GM11168 (cell line): ENCODE data around the gene ADGRL3.

Source experiments
- in situ Hi-C: fragments of 300-500 bp; cut with MboI; formaldehyde crosslinking; loops from one replicate; pipeline ENCODE4 v1.12.0; 2022; ENCODE audit warnings: low sequenced_read_pairs; ENCODE audit not compliant: unreplicated experiment

Gene ADGRL3

DNA sequence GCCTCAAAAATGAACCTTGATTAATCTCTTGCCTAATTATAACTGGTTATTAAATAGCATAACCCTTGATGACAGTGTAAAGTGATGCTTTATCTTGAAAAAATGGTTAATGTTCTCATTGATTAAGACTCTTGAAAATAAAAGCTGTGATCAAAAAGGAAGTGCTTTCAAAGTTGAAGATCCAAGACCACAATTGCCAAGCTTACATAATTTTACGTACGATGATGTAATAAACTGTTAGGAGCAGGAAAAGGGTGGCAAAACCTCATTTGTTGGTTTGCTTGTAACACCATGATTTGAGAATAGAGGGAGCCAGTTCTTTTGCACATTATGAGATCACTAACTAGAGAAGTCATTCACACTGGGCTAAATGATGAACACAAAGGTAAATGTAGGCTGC is 322.2 kb downstream of the ADGRL3 start:
- in situ Hi-C loops = no loop called here

DNA sequence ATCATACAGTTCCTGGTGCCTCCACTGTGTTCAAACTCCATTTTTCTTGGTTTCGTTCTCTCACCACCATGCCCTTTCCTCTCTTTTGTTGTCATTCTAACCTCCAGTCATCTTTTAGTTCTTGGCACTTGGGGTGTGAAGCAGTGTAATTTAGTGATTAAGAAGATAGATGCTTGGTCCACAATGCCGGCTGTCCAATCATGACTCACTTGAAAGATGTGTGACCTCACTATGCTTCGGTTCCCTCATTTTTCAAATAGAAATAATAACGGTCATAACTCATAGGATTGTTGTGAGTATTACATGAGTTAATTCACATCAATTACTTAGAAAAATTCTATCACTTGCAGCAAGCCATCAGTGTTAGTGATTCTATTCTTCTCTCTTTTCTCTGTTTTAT is 327.8 kb downstream of the ADGRL3 start:
- in situ Hi-C loops = no loop called here

DNA sequence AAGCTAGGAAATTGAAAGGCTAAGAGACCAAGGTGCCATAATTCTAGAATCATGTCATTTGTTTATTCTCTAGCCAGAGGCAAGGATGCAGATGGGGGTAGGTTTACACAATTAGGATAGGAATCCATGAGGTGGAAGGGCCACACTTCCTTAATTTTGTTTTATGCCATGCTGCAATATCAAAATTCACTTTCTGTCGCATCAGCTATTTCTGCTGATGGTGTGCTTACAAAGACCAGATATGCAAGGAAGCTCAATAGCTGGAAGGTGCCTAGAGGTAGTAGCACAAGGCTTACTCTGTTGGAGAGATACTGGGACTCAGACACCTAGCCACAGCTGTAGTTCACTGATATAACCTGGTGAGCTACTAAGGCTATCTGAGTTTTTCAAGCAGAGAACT is 328.5 kb downstream of the ADGRL3 start:
- in situ Hi-C loops = no loop called here

DNA sequence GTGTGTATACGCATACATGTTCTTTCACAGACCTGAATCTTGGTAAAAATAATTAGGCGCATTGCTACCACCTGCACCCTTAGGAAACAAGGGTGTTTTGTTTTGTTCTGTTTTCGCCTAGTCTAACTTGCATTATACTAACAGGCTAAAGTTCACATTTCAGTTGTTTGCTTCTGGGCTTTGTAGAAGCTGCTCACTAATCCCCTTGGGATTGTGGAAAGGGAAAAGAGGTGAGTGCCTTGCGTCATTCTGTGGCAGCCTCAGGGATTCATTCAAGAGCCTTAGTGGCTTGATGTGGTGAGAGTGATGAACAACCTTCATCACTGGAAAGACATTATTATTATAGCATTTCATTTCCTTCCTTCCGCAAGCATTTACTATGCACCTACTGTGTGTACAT is 331.1 kb downstream of the ADGRL3 start:
- in situ Hi-C loops = no loop called here

DNA sequence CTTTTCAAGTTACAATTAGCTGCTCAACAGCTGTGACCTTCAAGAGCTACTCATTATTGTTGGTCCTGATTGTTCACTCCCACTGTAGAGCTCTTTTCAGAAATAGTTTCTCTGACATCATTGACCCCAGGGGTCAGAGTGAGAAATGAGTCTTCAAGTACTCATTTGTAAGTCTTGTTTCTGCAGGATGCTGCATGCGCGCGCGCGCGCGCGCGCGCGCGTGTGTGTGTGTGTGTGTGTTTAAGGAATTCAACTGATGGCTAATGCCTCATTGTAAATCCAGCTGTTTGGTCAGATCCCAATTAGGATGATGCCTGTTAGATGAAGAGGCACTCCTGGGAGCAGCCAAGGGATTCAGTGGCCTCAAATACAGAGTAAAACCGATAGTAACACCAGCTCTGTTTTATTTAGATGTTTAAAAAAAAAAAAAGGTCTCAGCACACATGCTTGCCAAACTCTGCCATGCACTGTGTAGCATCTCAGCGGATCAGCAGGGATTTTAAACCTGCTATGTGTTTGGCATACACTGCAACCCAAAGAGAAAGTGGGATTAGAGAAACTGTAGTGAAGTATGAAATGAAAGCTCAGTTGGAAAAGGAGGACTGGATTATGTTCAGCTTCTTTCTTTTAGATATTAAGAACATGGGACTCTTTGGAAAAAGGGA is 332.3 kb downstream of the ADGRL3 start:
- in situ Hi-C loops = no loop called here

DNA sequence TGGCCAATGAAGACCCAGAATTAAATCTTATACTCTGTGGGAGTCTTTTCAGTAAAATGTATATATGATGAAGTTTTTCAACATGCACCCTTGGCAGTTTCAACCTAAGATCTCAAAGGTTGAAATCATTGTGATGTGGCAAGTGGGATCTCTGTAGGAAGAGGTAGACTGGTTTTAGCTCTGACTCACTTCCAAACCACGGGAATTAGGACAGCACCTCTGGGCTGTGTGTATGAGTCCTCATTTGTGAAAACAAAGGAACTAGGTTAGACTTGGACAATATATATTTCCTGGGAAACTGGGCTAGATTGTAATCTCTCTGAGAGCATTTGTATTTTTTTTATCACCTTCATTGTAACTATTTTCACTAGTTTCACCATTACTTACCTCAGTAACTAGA is 333.0 kb downstream of the ADGRL3 start:
- in situ Hi-C loops = no loop called here

DNA sequence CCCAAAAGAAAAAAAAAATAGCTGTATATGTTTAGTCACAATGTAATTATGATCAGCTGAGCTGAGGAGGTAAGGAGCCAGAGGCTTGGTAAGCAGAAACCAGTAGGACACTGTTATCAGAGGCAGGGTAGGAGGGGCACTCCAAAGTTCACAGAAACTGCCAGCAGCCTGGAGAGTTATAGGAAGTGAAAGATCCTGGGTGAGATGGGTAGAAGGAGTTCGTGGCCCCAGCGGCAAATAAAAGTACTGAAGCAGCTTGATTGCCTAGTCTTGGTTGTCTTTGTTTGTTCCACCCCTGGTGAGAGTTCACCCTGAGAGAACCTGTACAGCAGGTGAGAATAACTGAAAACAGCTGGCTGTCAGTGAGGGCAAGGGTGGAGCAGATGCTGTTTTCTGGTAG is 340.8 kb downstream of the ADGRL3 start:
- in situ Hi-C loops = no loop called here

DNA sequence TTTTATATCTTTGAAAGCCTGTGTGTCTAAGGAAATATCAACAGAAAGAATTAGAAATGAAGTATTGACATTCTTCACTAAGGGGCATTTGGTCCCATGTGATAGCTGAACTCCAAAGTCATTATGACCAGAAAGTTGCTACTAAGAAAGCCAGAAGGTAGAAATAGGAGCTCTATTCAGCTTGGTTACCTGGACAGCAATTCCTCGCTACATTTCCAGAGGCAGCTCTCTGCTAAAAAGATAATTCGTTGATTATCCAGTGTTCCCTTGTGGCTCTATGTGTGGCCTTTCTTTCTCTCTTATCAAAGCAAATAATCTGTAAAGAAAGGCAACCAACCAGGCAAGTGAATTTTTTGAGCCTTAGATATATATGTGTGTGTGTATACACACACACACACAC is 341.3 kb downstream of the ADGRL3 start:
- in situ Hi-C loops = no loop called here

DNA sequence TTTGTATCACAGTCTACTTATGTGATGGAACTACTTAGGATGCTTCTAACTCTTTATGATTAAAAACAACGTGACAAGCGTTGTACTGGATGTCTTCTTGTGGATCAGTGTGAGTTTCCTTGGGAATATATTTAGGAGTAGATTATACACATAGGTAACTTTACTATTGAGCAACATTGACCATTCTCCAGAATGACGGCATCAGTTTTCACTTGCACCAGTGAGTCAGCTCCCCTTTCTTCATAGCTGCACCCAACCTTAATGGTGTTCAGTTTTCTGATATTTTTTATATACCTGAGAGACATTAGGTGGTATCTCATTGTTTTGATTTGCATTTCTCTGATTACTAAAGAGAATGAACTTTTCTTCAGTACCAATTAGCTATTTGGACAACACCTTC is 343.9 kb downstream of the ADGRL3 start:
- in situ Hi-C loops = no loop called here

DNA sequence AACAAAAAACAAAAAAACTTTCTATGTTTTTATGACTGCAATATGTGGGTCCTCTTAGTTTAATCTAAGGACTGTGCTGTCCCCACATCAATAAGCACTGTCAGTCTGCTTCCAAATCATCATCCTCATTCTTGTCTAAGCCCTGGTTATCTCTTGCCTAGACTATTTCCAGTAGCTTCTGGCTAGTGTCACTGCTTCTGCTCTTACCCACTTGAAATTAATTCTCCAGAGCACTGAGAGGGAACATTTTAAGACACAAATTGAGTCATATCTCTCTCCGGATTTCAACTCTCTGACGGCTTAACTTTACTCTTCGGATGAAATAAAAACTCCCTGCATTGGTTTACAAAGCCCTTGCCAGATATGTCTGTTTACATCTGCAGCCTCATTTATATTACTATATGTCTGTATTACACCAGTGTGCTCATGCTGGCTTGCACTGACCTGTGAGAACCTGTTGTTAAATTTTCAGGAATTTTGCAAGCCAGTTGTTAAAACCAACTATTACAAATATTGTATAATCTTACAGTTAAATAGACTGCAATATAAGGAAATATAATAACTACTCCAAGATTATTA is 345.9 kb downstream of the ADGRL3 start:
- in situ Hi-C loops = no loop called here

DNA sequence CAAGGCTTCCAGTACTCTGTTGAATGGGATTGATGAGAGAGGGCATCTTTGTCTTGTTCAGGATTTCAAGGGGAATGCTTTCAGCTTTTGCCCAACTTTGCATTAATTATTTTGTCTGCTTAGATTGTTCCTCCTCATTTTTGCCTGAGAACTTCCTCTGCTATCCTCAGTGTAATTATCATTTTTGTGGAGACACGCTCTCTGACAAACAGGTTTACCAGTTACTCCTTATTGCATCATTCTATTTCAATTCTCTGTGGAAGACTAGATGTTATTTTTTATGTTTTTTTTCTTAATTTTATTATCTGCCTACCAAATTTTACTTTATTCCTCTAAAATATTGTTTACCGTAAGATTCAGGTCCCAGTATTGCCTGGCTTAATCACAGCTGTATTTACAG is 349.2 kb downstream of the ADGRL3 start:
- in situ Hi-C loops = no loop called here

DNA sequence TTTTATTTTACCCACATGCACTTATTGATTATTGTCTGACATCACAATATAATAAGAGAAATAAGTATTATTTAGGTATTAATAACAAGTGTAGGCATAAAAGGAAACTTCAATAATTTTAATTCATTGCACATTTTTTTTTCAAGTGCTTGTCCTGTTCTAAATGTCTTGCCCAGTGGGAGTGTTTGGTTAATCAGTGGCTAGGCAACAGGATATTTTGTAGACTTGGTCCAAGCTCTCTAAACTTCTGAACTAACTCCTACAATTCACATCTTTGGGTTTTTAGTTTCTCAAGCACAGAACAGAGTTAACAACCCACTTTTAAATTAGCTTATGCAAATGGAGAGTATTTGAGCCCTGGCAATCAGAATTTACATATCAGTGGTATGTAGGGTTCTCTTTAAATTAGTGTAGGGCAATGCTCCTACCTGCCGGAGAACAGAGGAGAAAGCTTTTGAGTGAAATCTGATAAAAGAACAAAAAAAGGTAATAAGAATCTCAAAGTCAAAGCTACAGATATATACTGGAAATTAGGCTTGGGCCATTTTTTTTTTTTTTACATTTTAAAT is 353.5 kb downstream of the ADGRL3 start:
- in situ Hi-C loops = no loop called here

DNA sequence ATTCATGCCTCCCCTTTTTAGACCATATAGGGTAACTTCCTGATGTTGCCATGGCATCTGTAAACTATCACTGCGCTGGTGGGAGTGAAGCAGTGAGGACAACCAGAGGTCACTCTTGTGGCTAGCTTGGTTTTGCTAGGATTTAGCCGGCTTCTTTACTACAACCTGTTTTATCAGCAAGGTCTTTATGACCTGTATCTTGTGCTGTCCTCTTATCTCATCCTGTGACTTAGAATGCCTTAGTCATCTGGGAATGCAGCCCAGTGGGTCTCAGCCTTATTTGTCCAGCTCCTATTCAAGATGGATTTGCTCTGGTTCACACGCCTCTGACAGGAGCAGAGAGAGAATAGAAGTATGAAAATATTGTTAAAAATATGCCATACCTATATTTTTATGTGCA is 355.7 kb downstream of the ADGRL3 start:
- in situ Hi-C loops = no loop called here

DNA sequence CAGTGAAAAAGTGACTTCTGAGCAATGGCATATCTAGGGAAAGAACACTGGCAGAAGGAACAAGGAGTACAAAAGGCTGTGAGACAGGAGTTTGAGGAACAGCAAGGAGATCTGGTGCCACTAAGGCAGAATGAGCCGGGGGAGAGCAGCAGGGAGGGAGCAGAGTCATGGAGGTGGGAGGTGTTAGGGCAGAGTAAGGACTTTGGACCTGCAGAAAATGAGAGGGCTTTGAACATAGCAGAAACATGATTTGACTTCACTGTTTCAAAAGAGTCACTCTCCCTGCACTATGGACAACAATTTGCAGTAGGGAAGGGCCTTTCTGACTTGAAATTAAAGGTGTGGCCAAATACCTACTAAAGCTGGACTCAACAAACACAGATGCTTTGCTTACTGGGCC is 356.2 kb downstream of the ADGRL3 start:
- in situ Hi-C loops = no loop called here

DNA sequence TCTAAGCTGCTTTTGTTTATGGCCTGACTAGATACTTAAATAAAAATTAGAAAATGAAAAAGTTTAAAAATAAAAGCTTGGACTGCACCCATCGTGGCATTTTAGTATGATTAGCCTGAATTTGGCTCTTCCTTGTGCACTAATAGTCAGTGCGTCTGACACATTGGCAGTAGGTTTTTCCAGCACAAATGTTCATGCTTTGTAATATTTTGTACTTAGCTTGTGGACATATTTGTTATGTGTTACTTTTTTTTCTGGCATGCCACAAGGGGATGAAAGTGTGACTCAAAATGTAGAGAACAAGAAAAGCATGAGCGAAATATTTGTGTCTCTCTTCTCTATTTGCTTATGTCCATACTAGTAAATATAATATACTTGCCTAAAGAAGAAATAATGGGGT is 359.3 kb downstream of the ADGRL3 start:
- in situ Hi-C loops = no loop called here

DNA sequence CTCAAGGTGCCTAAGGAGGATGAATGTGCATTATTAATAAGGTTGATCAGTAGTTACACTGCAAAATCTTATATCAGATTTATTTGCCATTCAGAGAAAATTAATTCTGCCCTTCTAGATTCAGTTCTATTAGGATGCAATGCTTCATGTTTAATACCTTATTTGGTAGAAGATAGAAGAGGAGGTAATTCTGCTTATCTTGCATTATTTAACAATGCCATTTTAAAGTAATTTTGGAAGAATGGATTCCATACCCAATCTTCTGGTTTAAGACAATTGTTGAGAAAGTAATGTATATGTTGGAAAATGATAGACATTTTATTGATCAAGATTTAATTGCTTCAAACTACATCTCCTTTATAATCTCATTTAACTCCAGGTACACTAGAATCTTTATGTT is 360.9 kb downstream of the ADGRL3 start:
- in situ Hi-C loops = no loop called here

DNA sequence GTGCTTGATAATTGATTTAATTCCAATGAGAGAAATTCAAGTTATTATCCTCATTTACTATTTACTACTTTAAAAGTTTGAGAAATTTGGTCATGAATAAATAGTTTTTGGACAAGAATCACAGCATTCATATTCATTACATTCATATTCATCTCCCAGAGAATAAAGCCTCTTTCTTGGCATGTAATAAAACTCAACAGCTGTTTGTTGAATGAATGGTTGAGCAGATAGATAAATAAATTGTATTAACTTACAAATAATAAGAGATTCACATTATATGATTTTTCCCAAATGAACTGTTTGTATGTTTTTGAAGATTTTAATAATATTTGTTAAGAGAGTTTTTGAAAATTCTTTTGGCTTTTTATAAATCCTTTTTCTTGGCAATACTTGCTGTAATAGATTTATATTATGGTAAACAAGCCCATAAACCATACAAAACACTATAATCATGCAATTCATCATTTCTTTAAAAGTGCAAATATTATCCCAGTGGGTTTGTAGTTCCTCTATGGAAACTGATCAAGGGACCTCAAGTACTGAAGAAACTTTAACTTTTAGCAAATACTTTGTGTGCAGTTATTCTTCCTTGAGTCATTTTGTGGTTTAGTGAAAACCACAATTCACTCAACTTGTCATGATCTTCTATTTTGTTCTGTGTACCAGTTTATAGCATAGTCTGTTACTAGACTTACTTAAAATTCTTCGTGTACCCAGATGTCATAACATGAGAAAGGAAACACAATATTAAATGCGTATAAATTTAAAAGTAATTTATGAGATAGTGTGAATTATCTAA is 371.8 kb downstream of the ADGRL3 start:
- in situ Hi-C loops = no loop called here

DNA sequence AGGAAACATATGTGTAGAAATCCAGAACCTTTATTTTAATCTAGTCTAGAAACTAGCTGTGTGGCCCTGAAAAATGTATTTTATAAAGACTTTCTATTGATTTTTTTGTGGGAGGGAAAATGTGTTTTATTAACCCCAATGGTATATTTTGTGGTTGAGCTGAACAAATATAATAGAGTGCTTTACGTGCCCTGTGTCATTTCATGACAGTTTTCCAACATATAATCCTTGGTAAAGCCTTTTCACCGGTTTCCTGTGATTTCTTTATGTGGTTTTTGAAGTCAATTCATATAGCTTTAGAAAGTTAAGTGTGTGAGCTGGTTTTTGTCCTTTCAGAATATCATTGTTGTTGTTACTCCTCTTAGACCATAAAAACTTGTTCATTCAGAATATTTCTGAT is 375.7 kb downstream of the ADGRL3 start:
- in situ Hi-C loops = no loop called here

DNA sequence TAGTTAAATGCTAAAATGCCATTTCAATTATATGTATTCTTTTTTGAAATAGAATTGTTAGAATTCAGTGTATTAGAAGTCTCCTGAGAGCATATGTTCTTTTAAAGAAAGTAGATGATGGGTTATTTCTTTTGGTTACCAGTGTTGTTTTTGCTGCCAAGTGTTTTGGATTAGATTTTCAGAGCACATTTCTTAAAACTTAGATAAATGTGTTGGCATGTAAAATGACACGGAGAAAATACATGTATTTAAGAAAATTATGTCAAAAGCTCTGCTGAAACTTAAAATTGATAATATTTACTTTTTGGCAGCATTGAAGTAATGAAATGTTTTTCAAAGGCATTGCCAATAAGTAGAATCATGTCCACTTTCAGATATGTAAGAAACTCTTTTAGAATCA is 379.7 kb downstream of the ADGRL3 start:
- in situ Hi-C loops = no loop called here

DNA sequence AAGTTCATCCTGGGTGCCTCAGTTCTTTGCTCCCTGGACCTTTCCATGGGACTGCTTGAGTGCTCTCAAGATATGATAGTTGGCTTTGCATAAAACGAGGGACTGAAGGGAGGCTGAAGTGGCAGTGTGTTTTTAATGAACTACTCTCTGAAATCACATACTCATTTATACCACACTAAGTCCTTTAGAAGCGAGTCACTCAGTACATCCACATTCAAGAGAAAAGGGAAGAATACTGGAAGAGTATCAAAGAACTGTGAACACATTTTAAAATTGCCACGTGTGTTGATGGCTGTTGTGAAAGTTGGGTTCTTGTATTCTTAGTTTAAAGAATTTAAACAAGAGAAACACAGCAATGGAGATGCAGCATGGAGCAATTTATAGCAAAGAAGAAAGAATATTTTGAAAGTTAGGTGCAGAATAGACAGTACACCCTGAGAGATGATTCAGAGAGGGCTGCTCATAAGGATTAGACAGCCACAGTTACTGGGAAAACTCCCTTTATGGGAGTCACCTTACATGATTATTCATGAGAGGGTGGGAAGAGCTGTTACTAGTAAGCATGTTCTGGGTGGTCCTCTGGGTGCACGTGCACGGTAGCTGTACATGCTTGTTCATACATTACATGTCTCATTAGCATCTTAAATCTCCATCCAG is 380.7 kb downstream of the ADGRL3 start:
- in situ Hi-C loops = no loop called here

DNA sequence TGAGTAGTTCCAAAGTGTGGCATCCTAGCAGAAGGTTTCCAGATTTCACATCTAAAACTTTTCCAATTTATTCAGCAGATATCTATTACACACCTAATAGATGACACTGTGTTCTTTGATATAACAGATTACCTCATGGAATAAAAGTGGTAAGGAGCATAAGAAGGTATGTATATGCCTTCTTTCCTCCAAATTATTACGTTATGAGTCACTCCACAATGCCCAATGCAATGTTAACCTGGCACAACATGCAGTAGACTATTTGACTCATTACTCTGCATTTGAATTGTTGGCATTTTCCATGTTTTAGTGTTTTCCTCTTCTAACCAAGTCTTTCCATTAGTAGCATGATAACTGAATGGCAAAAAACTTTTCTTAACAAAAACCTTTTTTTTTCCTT is 383.6 kb downstream of the ADGRL3 start:
- in situ Hi-C loops = no loop called here
